ENCODE results near the gene PIGW.
"Not testable (repeated sequence)": the region's sequence is repeated elsewhere in the genome, so short reads cannot be mapped to it uniquely, and the experiment has no call there.

DNA sequence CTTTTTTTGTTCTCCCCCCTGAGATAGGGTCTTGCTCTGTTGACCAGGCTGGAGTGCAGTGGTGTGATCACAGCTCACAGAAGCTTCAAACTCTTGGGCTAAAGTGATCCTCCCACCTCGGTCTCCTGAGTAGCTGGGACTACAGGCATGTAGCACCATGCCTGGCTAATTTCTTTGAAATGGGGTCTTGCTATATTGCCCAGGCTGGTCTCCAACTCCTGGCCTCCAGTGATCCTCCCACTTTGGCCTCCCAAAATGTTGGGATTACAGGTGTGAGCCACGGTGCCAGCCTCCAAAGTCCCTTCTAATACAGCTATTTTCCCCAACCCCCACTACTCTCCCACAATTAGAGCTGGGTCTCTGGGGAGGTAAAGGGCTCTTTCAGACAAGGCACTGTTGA is 26.3 kb upstream of the PIGW start:
- not testable (repeated sequence) for TF ChIP-seq POLR2AphosphoS5 (IDR thresholded peaks at IDR 0.05)
- TF ChIP-seq, protein P1, sequence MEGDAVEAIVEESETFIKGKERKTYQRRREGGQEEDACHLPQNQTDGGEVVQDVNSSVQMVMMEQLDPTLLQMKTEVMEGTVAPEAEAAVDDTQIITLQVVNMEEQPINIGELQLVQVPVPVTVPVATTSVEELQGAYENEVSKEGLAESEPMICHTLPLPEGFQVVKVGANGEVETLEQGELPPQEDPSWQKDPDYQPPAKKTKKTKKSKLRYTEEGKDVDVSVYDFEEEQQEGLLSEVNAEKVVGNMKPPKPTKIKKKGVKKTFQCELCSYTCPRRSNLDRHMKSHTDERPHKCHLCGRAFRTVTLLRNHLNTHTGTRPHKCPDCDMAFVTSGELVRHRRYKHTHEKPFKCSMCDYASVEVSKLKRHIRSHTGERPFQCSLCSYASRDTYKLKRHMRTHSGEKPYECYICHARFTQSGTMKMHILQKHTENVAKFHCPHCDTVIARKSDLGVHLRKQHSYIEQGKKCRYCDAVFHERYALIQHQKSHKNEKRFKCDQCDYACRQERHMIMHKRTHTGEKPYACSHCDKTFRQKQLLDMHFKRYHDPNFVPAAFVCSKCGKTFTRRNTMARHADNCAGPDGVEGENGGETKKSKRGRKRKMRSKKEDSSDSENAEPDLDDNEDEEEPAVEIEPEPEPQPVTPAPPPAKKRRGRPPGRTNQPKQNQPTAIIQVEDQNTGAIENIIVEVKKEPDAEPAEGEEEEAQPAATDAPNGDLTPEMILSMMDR (IDR thresholded peaks at IDR 0.05; ENCODE audit: poor library complexity, severe bottlenecking) = not testable (repeated sequence)
